ENCODE results near the gene PGK1. TPM values are rescaled to one million over a fixed set of nuclear protein-coding genes. Genes with fewer than 3 reads are reported as not detected.
A peak's percentile ranks its signal among the peaks of the same experiment; 100 is the strongest.

PGK1 gene
- total RNA-seq, 2 experiments from 2014 or later: 908 to 924 TPM

DNA sequence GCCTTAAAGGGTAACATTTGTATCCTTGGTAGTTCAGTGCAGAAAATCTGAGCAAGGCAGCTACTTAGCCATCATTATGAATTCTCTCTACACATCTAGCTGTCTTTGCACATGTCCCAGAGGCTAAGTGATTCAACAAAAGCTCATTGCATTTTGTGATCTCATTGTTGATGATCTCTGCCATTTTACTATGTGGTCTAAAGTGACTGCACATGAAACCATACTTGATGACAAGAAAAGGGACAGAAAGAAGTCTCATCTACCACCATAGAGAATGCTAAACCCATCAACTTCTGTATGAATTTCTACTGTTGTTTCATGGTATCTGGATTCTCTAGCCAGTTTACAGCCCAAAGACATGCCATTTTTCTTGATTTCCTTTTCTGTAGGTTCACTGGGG, 5.9 kb upstream of the PGK1 start:
- H3K4me3 Mint-ChIP-seq: no peak overlapping the region
- ChIA-PET CTCF (interaction anchor here (0.7 kb wide), 1 partner anchor 1315 kb away, joined by 3 read pairs; no protein-coding TSS in a partner anchor), POLR2A (no interaction called here)
- H3K27me3 Mint-ChIP-seq: no peaks in the 10 kb centered on the region
- intact Hi-C loops (cut with micrococcal nuclease): no loop called here
- H3K9me3 Mint-ChIP-seq: no peaks in the 10 kb centered on the region
- no peaks in the 10 kb centered on the region for H3K36me3 Mint-ChIP-seq
- H3K27ac Mint-ChIP-seq: no peak overlapping the region
- H3K4me1 Mint-ChIP-seq (ENCODE audit: low read depth): peaks cover 13% of the 10 kb centered on the region
- no peak for DNase-seq

DNA sequence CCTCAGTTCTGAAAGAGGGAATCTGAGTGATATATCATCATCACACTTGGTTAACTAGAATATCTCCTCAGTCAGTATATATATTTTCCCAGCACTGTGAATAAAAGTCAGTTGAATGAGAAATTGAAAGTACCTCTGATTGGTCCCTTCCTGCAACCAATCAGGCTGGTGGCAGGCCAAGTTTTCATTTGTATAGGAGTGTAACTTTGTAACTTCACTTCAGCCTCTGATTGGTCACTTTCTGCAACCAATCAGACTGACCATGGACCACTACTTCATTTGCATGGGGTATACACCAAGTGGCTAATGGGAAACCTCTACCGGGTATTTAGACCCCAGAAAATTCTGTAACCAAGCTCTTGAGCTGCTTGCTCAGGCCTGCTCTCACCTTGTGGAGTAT, 2.0 kb upstream of the PGK1 start:
- Mint-ChIP-seq H3K4me1 (ENCODE audit: low read depth) (peaks cover 23% of the 10 kb centered on the region), H3K4me3 (no peak overlapping the region), H3K9me3 (no peaks in the 10 kb centered on the region), H3K27me3 (no peaks in the 10 kb centered on the region), H3K36me3 (peaks cover 22% of the 10 kb centered on the region), H3K27ac (no peak overlapping the region)
- CTCF ChIA-PET: interaction anchor here (1.0 kb wide), 1 partner anchor 37 kb away, joined by 3 read pairs; no protein-coding TSS in a partner anchor
- POLR2A ChIA-PET: no interaction called here
- intact Hi-C loops (cut with micrococcal nuclease): loop anchor here (10.0 kb wide), 6 partner anchors 223 to 1153 kb away; partner anchors contain the start of genes CYSLTR1 and P2RY10
- no peak for DNase-seq

DNA sequence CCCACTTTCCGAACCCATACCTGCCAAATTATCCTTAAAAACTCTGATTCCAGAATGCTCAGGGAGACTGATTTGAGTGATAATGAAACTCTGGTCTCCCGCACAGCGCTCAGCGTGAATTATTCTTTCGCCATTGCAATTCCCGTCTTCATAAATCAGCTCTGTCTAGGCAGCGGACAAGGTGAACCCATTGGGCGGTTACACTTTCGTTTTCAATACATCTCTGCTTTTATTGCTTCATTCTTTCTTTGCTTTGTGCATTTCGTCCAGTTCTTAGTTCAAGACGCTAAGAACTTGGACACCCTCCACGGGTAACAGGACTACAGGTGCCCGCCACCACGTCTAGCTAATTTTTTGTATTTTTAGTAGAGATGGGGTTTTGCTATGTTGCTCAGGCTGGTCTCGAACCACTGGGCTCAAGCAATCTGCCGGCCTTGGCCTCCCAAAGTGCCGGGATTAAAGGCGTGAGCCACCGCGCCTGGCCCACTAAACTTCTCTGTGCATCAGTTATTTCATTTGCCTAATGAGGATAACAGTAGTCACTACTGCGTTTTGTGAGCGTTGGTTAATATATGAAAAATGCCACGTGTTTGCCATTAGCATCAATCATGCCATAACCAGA, 936 bp upstream of the PGK1 start:
- no peaks in the 10 kb centered on the region for H3K9me3 Mint-ChIP-seq

DNA sequence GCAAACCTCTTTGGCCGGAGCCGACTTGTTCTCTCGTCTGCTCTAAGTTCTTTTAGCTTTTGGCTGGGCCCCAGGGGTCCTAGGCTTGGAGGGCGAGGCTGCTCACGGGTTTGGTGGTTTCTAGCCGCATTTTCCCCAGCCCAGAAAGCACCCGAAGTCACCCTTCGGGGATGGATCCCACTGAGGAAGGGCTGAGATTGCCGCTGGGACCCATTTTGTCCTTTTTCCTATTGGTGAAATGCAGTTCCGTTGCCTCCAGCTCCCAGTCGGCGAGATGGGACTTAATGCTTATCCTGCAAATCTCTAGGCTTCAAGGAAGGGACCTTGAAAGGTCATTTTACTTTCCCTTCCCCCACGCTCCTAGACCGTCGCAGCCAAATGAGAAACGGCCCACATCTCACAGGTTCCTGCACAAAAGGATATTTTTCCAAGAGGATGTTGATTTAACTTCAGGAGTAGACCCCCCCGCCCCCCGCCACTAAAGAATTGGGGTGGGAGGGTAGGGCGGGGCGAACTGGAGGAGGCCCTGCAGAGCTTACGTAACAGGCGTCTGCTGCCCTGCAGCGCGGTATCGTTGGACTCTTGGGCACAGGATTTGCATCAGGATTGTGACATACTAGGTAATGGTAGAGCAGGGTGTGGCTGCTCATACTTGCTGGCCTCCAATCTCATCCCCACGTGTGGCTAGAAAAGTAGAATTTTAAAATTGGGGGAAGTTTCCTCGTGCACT, 564 bp downstream of the PGK1 start:
- intact Hi-C loops (cut with micrococcal nuclease): loop anchor here (1.0 to 10.0 kb wide), 11 partner anchors 18 to 1150 kb away; partner anchors contain the start of genes ATP7A, COX7B, CYSLTR1 and P2RY10
- CTCF ChIA-PET: interaction anchor here (0.8 kb wide), 1 partner anchor 79 kb away, joined by 3 read pairs; no protein-coding TSS in a partner anchor
- peaks cover 40% of the 10 kb centered on the region for H3K36me3 Mint-ChIP-seq
- no peaks in the 10 kb centered on the region for H3K27me3 Mint-ChIP-seq
- peak; percentile 41 for DNase-seq
- H3K4me3 Mint-ChIP-seq: peak overlapping the region; percentile 93
- peak overlapping the region; percentile 90 for H3K27ac Mint-ChIP-seq
- POLR2A ChIA-PET: interaction anchor here (1.0 to 1.9 kb wide), 5 partner anchors 9 to 206 kb away, joined by 3 to 10 read pairs (median 3); partner anchors contain the start of gene COX7B
- H3K4me1 Mint-ChIP-seq (ENCODE audit: low read depth): peaks cover 48% of the 10 kb centered on the region
- H3K9me3 Mint-ChIP-seq: no peaks in the 10 kb centered on the region

More for the DNA sequence above, 936 bp upstream of the PGK1 start:
- Mint-ChIP-seq H3K4me3 (peak overlapping the region; percentile 93), H3K27ac (peak overlapping the region; percentile 90), H3K36me3 (peaks cover 30% of the 10 kb centered on the region), H3K27me3 (no peaks in the 10 kb centered on the region), H3K4me1 (ENCODE audit: low read depth) (peaks cover 33% of the 10 kb centered on the region)
- POLR2A ChIA-PET: interaction anchor here (0.6 kb wide), 1 partner anchor 415 kb away, joined by 3 read pairs; no protein-coding TSS in a partner anchor
- CTCF ChIA-PET: interaction anchor here (0.6 kb wide), 1 partner anchor 38 kb away, joined by 7 read pairs; no protein-coding TSS in a partner anchor
- no peak for DNase-seq
- intact Hi-C loops (cut with micrococcal nuclease): loop anchor here (10.0 kb wide), 6 partner anchors 222 to 1152 kb away; partner anchors contain the start of genes CYSLTR1 and P2RY10

DNA sequence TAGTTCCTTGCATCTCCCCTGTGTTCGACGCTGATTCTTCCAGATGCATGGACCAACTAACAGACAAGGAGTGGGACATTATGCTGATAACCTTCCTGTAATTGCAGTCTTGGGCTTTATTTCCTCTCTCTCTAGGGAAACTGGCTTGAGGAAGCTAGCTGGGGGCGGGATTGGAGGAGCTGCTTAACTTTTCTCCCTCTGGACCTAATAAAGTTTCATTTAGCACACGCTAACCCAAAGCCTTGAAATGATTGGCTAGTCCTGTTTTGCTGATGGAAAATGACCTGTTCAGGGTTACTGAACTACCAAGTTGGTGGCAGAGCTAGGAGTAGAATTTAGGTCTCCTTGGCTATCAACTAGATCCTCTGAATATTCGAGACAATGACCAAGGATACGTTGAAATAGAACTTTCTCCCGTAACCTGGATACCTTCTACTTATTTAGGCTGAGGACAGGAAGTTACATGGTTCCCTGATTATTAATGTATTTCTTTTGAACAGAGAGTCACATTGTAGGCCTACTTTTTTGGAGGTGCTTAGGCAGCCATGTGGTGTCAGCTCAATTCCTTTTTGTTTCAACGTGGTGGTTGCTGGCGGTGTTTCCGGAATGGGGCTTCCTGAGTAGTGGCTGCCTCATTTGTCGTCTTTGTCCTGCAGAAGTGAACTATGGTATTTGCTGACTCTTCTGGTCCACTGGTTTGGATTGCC, 2.0 kb downstream of the PGK1 start:
- peak; percentile 42 for DNase-seq
- Mint-ChIP-seq H3K27ac (peak overlapping the region; percentile 90), H3K9me3 (no peaks in the 10 kb centered on the region), H3K27me3 (no peaks in the 10 kb centered on the region), H3K4me1 (ENCODE audit: low read depth) (peaks cover 52% of the 10 kb centered on the region), H3K4me3 (peak overlapping the region; percentile 93), H3K36me3 (peaks cover 42% of the 10 kb centered on the region)
- ChIA-PET CTCF (interaction anchor here (1.4 kb wide), 1 partner anchor 207 kb away, joined by 6 read pairs; the partner anchor contains the start of gene COX7B), POLR2A (interaction anchor here (0.6 to 1.4 kb wide), 6 partner anchors 17 to 1153 kb away, joined by 3 to 6 read pairs (median 4); partner anchors contain the start of gene COX7B)
- intact Hi-C loops (cut with micrococcal nuclease): loop anchor here (2.0 to 10.0 kb wide), 8 partner anchors 17 to 1149 kb away; partner anchors contain the start of genes COX7B, CYSLTR1 and P2RY10

DNA sequence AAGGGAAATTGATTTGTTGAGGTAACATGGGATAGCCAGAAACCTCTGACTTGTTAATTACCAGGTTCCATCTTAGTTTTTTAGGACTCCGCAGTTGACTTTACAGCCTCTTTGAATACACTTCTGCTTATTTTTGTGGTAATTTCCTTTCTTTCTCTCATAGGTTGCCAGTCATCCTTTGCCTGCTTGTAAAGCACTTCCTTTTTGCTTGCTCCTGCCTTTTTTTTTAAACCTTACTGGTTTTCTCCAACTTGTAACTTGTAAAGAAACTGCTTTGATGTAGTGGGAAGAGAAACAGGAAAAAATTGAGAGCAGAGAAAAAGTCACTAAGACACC, 2.6 kb downstream of the PGK1 start:
- intact Hi-C loops (cut with micrococcal nuclease): loop anchor here (10.0 kb wide), 6 partner anchors 218 to 1148 kb away; partner anchors contain the start of genes CYSLTR1 and P2RY10

DNA sequence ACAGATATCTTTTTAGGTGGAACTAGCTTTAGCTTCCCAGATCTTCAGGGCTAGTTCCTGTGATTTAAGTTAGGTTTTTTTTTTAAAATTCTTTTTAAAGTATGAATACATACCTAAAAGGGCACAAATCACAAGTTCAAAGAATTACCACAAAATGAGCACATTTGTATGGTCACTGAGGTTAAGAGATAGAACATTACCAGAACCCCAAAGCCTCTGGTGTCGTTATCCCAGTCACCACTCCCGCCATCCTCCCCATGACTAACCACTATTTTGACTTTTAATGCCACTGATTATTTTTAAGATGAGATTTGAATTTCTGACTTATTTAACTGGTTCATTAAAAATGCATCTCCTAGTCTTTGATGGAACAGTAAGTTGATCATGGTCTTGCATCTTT, 5.4 kb downstream of the PGK1 start:
- Mint-ChIP-seq H3K4me3 (peak overlapping the region; percentile 43), H3K9me3 (no peaks in the 10 kb centered on the region), H3K27me3 (no peaks in the 10 kb centered on the region), H3K27ac (peak overlapping the region; percentile 69), H3K4me1 (ENCODE audit: low read depth) (peaks cover 55% of the 10 kb centered on the region), H3K36me3 (peaks cover 61% of the 10 kb centered on the region)
- CTCF ChIA-PET: no interaction called here
- POLR2A ChIA-PET: no interaction called here
- DNase-seq: no peak
- intact Hi-C loops (cut with micrococcal nuclease): loop anchor here (10.0 kb wide), 6 partner anchors 215 to 1145 kb away; partner anchors contain the start of genes CYSLTR1 and P2RY10

More for the DNA sequence above, 2.6 kb downstream of the PGK1 start:
- Mint-ChIP-seq H3K4me3 (peak overlapping the region; percentile 93), H3K27me3 (no peaks in the 10 kb centered on the region), H3K36me3 (peaks cover 45% of the 10 kb centered on the region), H3K4me1 (ENCODE audit: low read depth) (peaks cover 54% of the 10 kb centered on the region), H3K9me3 (no peaks in the 10 kb centered on the region), H3K27ac (peak overlapping the region; percentile 90)
- ChIA-PET POLR2A (interaction anchor here (1.0 to 1.4 kb wide), 2 partner anchors 207 to 1153 kb away, joined by 3 to 5 read pairs; partner anchors contain the start of gene COX7B), CTCF (interaction anchor here (1.4 kb wide), 1 partner anchor 207 kb away, joined by 6 read pairs; the partner anchor contains the start of gene COX7B)
- DNase-seq: no peak

DNA sequence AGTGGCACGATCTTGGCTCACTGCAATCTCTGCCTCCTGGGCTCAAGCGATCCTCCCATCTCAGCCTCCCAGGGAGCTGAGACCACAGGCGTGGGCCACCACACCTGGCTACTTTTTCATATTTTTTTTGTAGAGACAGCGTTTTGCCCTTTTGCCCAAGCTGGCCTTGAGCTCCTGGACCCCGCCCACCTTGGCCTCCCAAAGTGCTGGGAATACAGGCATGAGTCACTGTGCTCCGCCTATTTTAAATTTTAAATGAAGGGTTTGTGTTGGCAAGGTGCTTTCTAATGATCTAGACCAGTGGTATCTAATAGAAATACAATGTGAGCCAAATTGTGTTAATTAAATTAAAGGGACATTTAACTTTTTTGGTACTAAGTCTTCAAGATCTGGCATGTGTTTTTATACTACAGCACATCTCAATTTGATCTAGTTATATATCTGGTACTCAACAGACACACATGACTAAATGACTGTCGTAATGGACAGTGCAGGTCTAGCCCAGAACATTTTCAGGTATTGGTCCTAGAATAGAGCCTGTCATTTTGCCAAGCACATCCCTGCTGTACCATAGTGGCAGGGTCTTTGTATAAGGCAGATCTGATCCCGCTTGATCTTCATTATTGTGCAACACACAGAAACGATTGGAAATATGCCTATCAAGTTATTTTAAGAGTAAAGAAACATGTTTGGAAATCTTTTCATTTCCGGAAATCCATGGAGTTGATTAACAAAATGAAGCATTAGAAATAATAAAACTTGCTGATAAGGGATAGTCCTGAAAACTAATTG, 7.3 kb downstream of the PGK1 start:
- Mint-ChIP-seq H3K27me3 (no peaks in the 10 kb centered on the region), H3K9me3 (no peaks in the 10 kb centered on the region), H3K4me1 (ENCODE audit: low read depth) (peaks cover 66% of the 10 kb centered on the region), H3K4me3 (no peak overlapping the region), H3K27ac (peak overlapping the region; percentile 13), H3K36me3 (peaks cover 58% of the 10 kb centered on the region)
- intact Hi-C loops (cut with micrococcal nuclease): no loop called here
- ChIA-PET CTCF (no interaction called here), POLR2A (no interaction called here)
- no peak for DNase-seq

- DNase-seq: no peak
- Mint-ChIP-seq H3K4me3 (no peak overlapping the region), H3K4me1 (ENCODE audit: low read depth) (peaks cover 56% of the 10 kb centered on the region), H3K27ac (peak overlapping the region; percentile 51), H3K9me3 (no peaks in the 10 kb centered on the region), H3K36me3 (peaks cover 63% of the 10 kb centered on the region), H3K27me3 (no peaks in the 10 kb centered on the region)
- CTCF ChIA-PET: interaction anchor here (0.7 kb wide), 1 partner anchor 45 kb away, joined by 3 read pairs; no protein-coding TSS in a partner anchor
- POLR2A ChIA-PET: interaction anchor here (1.9 kb wide), 1 partner anchor 9 kb away, joined by 8 read pairs; no protein-coding TSS in a partner anchor
- intact Hi-C loops (cut with micrococcal nuclease): no loop called here
Observed at GRCh38 chrX:78116365-78116764, 12.3 kb downstream of the PGK1 start.

DNA sequence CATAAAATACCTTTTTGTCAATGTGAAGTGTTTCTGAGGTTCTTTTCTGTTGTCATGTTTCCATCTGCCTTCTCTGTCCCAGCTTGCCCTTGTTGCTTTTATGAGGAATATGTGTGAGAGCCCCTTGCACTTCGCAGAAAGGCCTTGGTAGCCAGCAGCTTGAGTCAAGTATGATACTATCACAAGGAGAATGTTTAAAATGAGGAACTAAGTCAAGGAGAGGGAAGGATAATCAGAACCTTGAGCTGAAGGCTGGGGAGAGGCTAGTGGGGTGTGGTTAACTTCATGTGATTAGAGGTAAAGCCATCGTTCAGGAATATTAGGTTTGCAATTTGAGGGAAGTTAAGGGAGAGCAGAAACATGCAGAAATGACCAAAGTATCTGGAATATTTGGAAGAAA, 12.7 kb downstream of the PGK1 start:
- Mint-ChIP-seq H3K4me3 (no peak overlapping the region), H3K9me3 (no peaks in the 10 kb centered on the region), H3K27me3 (no peaks in the 10 kb centered on the region), H3K4me1 (ENCODE audit: low read depth) (peaks cover 55% of the 10 kb centered on the region), H3K36me3 (peaks cover 60% of the 10 kb centered on the region), H3K27ac (no peak overlapping the region)
- ChIA-PET CTCF (interaction anchor here (0.7 kb wide), 1 partner anchor 45 kb away, joined by 3 read pairs; no protein-coding TSS in a partner anchor), POLR2A (interaction anchor here (1.9 kb wide), 1 partner anchor 9 kb away, joined by 8 read pairs; no protein-coding TSS in a partner anchor)
- no peak for DNase-seq
- intact Hi-C loops (cut with micrococcal nuclease): no loop called here

- peaks cover 57% of the 10 kb centered on the region for H3K4me1 Mint-ChIP-seq (ENCODE audit: low read depth)
- DNase-seq: no peak
- peak overlapping the region; percentile 45 for H3K27ac Mint-ChIP-seq
- ChIA-PET POLR2A (interaction anchor here (1.6 kb wide), 1 partner anchor 12 kb away, joined by 3 read pairs; no protein-coding TSS in a partner anchor), CTCF (no interaction called here)
- no peak overlapping the region for H3K4me3 Mint-ChIP-seq
- H3K36me3 Mint-ChIP-seq: peaks cover 60% of the 10 kb centered on the region
- intact Hi-C loops (cut with micrococcal nuclease): no loop called here
- H3K27me3 Mint-ChIP-seq: no peaks in the 10 kb centered on the region
- H3K9me3 Mint-ChIP-seq: no peaks in the 10 kb centered on the region
Observed at GRCh38 chrX:78118628-78119027, 14.6 kb downstream of the PGK1 start.

All from activated CD4-positive, alpha-beta memory T cell treated with anti-CD3 and anti-CD28 coated beads for 36 hours (primary cell).